IPS DF 6.9 (cell line): ENCODE measurements around the gene QARS1.

Experiments used
- DNase-seq: peaks from one replicate; pipeline ENCODE4 v3.0.0-alpha.2; 2013; ENCODE audit warnings: low read depth, low spot score
- H3K27ac ChIP-seq: one replicate; pipeline ENCODE4 v1.5.1; 2013; ENCODE audit warnings: low read length, control low read depth
- H3K27me3 ChIP-seq: 2 replicates; pipeline ENCODE4 v1.6.1; 2013; ENCODE audit warnings: mild to moderate bottlenecking, low read length; ENCODE audit not compliant: control insufficient read depth, insufficient read depth
- H3K36me3 ChIP-seq: 2 replicates; pipeline ENCODE4 v1.6.1; 2013; ENCODE audit warnings: low read length; ENCODE audit not compliant: control insufficient read depth, insufficient read depth
- H3K4me1 ChIP-seq: 2 replicates; pipeline ENCODE4 v1.6.1; 2013; ENCODE audit warnings: low read length; ENCODE audit not compliant: control insufficient read depth, insufficient read depth
- H3K4me3 ChIP-seq: 2 replicates; pipeline ENCODE4 v1.5.1; 2013; ENCODE audit warnings: mild to moderate bottlenecking, low read length
- H3K9me3 ChIP-seq: 2 replicates; pipeline ENCODE4 v1.6.1; 2013; ENCODE audit warnings: low read length, inconsistent platforms; ENCODE audit not compliant: control insufficient read depth, insufficient read depth
- WGBS: extraction: QIAGEN DNeasy Blood & Tissue Kit; methylation state at CpG from one replicate; pipeline ENCODE4 v1.1.7; 2013; ENCODE audit warnings: mixed read lengths, missing lambda C conversion rate; ENCODE audit not compliant: insufficient read length, insufficient coverage; 5-methylcytosine and 5-hydroxymethylcytosine counted together

QARS1 gene

GRCh38 chr3:49104427-49105291 lies at the start of gene QARS1:
Gene QARS1, minus strand, starts transcription at chr3:49104757. Its CDS starts 24 bp downstream, at chr3:49104733.
- Histone ChIP-seq H3K9me3 (no peaks in the 10 kb centered on the region), H3K27me3 (no peaks in the 10 kb centered on the region), H3K27ac (no peak within 1 kb of the TSS), H3K4me1 (peaks cover 1% of the 10 kb centered on the region; the same call in 1 of the 2 replicates), H3K36me3 (peaks cover 32% of the 10 kb centered on the region), H3K4me3 (peak within 1 kb of the TSS; percentile 83; the same call in 1 of the 2 replicates)
- WGBS: no CpG with 5 or more reads among the region's 50 CpGs
- DNase-seq: peak; percentile 71

GRCh38 chr3:49153349-49153912 lies 48.9 kb upstream of the QARS1 start:
- H3K27me3 ChIP-seq: peaks cover 4% of the 10 kb centered on the region; the same call in 1 of the 2 replicates

GRCh38 chr3:49151610-49152009 lies 47.1 kb upstream of the QARS1 start:
- no peak overlapping the region for H3K4me3 ChIP-seq
- no peak for DNase-seq
- WGBS: no CpG with 5 or more reads among the region's 2 CpGs

More at GRCh38 chr3:49153349-49153912, 48.9 kb upstream of the QARS1 start:
- Histone ChIP-seq H3K27ac (no peak overlapping the region), H3K4me3 (no peak overlapping the region), H3K9me3 (no peaks in the 10 kb centered on the region), H3K36me3 (no peaks in the 10 kb centered on the region), H3K4me1 (no peaks in the 10 kb centered on the region)
- no peak for DNase-seq
- WGBS: no CpG with 5 or more reads among the region's 3 CpGs

GRCh38 chr3:49148159-49148558 lies 43.6 kb upstream of the QARS1 start:
- Histone ChIP-seq H3K9me3 (no peaks in the 10 kb centered on the region), H3K27me3 (peaks cover 4% of the 10 kb centered on the region; the same call in 1 of the 2 replicates), H3K36me3 (no peaks in the 10 kb centered on the region), H3K4me1 (no peaks in the 10 kb centered on the region), H3K4me3 (no peak overlapping the region), H3K27ac (no peak overlapping the region)
- no CpG with 5 or more reads among the region's 5 CpGs for WGBS
- DNase-seq: no peak

More at GRCh38 chr3:49151610-49152009, 47.1 kb upstream of the QARS1 start:
- Histone ChIP-seq H3K27ac (no peak overlapping the region), H3K27me3 (peaks cover 4% of the 10 kb centered on the region; the same call in 1 of the 2 replicates), H3K4me1 (no peaks in the 10 kb centered on the region), H3K36me3 (no peaks in the 10 kb centered on the region), H3K9me3 (no peaks in the 10 kb centered on the region)

GRCh38 chr3:49140080-49140479 lies 35.5 kb upstream of the QARS1 start:
- no peaks in the 10 kb centered on the region for H3K36me3 ChIP-seq
- DNase-seq: no peak
- H3K27ac ChIP-seq: no peak overlapping the region
- no peaks in the 10 kb centered on the region for H3K9me3 ChIP-seq
- H3K27me3 ChIP-seq: no peaks in the 10 kb centered on the region
- no peak overlapping the region for H3K4me3 ChIP-seq
- WGBS: no CpG with 5 or more reads among the region's 3 CpGs
- peaks cover 1% of the 10 kb centered on the region; the same call in 1 of the 2 replicates for H3K4me1 ChIP-seq

- H3K36me3 ChIP-seq: no peaks in the 10 kb centered on the region
- H3K9me3 ChIP-seq: no peaks in the 10 kb centered on the region
- H3K4me3 ChIP-seq: no peak overlapping the region
- DNase-seq: no peak
- H3K4me1 ChIP-seq: peaks cover 5% of the 10 kb centered on the region; the same call in 1 of the 2 replicates
- no peaks in the 10 kb centered on the region for H3K27me3 ChIP-seq
- WGBS: no CpG with 5 or more reads among the region's 4 CpGs
- no peak overlapping the region for H3K27ac ChIP-seq
Measured at GRCh38 chr3:49135499-49135898, 30.9 kb upstream of the QARS1 start.

- H3K27me3 ChIP-seq: no peaks in the 10 kb centered on the region
- WGBS: no CpG with 5 or more reads among the region's 3 CpGs
- 0 out of 2 replicates have a peak, but pooled peaks cover 4% of the 10 kb centered on the region for H3K4me1 ChIP-seq
- H3K27ac ChIP-seq: no peak overlapping the region
- H3K9me3 ChIP-seq: no peaks in the 10 kb centered on the region
- no peak overlapping the region for H3K4me3 ChIP-seq
- DNase-seq: no peak
- H3K36me3 ChIP-seq: no peaks in the 10 kb centered on the region
Measured at GRCh38 chr3:49134471-49135265, 30.1 kb upstream of the QARS1 start.

- H3K4me1 ChIP-seq: 0 out of 2 replicates have a peak, but pooled peaks cover 4% of the 10 kb centered on the region
- DNase-seq: peak; percentile 70
- WGBS: no CpG with 5 or more reads among the region's 30 CpGs
- peak overlapping the region; percentile 73; the same call in 1 of the 2 replicates for H3K4me3 ChIP-seq
- peaks cover under 1% of the 10 kb centered on the region; the same call in 1 of the 2 replicates for H3K36me3 ChIP-seq
- no peaks in the 10 kb centered on the region for H3K9me3 ChIP-seq
- H3K27ac ChIP-seq: no peak overlapping the region
- no peaks in the 10 kb centered on the region for H3K27me3 ChIP-seq
Measured at GRCh38 chr3:49133226-49133951, 28.8 kb upstream of the QARS1 start.

GRCh38 chr3:49132437-49133225 lies 28.1 kb upstream of the QARS1 start, which contains the start of gene LAMB2:
Gene LAMB2, minus strand, starts transcription at chr3:49133050. Its CDS starts 183 bp downstream, at chr3:49132867.
- peak within 1 kb of the TSS; percentile 73; the same call in 1 of the 2 replicates for H3K4me3 ChIP-seq
- DNase-seq: no peak
- H3K27me3 ChIP-seq: no peaks in the 10 kb centered on the region
- no peak within 1 kb of the TSS for H3K27ac ChIP-seq
- H3K4me1 ChIP-seq: 0 out of 2 replicates have a peak, but pooled peaks cover 4% of the 10 kb centered on the region
- H3K36me3 ChIP-seq: peaks cover 3% of the 10 kb centered on the region; the same call in 1 of the 2 replicates
- no peaks in the 10 kb centered on the region for H3K9me3 ChIP-seq
- no CpG with 5 or more reads among the region's 28 CpGs for WGBS
